Peyer's patch (tissue), 4 donors: ENCODE data around the gene GDPD2. TPM values are rescaled to one million over a fixed set of nuclear protein-coding genes. Genes with fewer than 3 reads are reported as not detected.
A peak's percentile ranks its signal among the peaks of the same experiment; 100 is the strongest.

ENCODE experiments used
- DNase-seq, 3 donors: peaks; one replicate each; pipeline ENCODE4 v3.0.0-alpha.2; 2017 to 2019
- H3K27ac ChIP-seq, 4 donors: fragments of 200-600 bp; sonication (generic); one replicate each; pipeline ENCODE4 v1.5.1; 2016 to 2019
- H3K27me3 ChIP-seq, 2 donors: fragments of 200-600 bp; sonication (generic); one replicate each; pipeline ENCODE4 v1.5.1; 2019
- H3K36me3 ChIP-seq, 3 donors: fragments of 200-600 bp; sonication (generic); one replicate each; pipeline ENCODE4 v1.5.1; 2016 to 2019
- H3K4me1 ChIP-seq, 4 donors: fragments of 200-600 bp; sonication (generic); one replicate each; pipeline ENCODE4 v1.5.1; 2016 to 2019
- H3K4me3 ChIP-seq, 4 donors: fragments of 200-600 bp; sonication (generic); 1 replicate in 3 of 4; 2 replicates in 1 of 4; pipeline ENCODE4 v1.5.1; 2016 to 2019; ENCODE audit warnings: mild to moderate bottlenecking in 1 of 4
- H3K9me3 ChIP-seq, 4 donors: fragments of 200-600 bp; sonication (generic); one replicate each; pipeline ENCODE4 v1.5.1; 2016 to 2019; ENCODE audit warnings: mild to moderate bottlenecking in 1 of 4
- POLR2A ChIP-seq, 2 donors: fragments of 450-650 bp; IDR thresholded peaks; one replicate each; pipeline ENCODE4 v1.5.1; 2017; ENCODE audit warnings: antibody characterized with exemption in 2 of 2, mild to moderate bottlenecking in 2 of 2, moderate library complexity in 2 of 2
- total RNA-seq, 4 donors: library from RNA; depleted of rRNA; stranded (reverse); fragments of >200 nt; gene quantifications; one replicate each; pipeline ENCODE4 v1.1.0, GENCODE V29; 2016
- TF ChIP-seq, protein P1 (sequence below), 6 experiments: fragments of 450-650 bp in 4 of 6; fragments of 200-600 bp in 2 of 6; sonication (generic) in 1 of 6; IDR thresholded peaks; one replicate each; pipeline ENCODE4 v1.5.1; 2017 to 2019; ENCODE audit warnings: antibody characterized with exemption in 6 of 6, mild to moderate bottlenecking in 3 of 6, moderate library complexity in 1 of 6

Gene GDPD2
- total RNA-seq, 4 donors from 2014 or later, result 37.0 to 84.4 (median 78.8) TPM; not detected in 1

DNA sequence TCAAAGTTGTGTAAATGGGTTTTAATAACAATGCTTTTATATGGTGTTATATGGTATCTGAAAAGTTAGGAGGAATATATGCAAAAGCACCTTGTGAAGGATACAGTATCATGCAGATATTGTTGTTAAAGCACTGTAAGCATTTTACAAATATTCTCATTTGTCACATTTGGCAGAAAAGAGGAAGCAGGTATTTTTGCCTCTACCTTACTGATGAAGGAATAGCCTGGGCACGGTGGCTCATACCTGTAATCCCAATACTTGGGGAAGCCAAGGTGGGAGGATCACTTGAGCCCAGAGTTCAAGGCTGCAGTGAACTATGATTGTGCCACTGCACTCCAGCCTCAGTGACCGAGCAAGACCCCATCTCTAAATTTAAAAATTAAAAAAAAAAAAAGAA is 12.2 kb upstream of the GDPD2 start:
- no peak overlapping the region for H3K27ac ChIP-seq
- no peaks in the 10 kb centered on the region for H3K36me3 ChIP-seq
- no peaks in the 10 kb centered on the region for H3K27me3 ChIP-seq
- no peaks in the 10 kb centered on the region for H3K9me3 ChIP-seq
- no peak overlapping the region for H3K4me3 ChIP-seq
- TF ChIP-seq, protein P1, sequence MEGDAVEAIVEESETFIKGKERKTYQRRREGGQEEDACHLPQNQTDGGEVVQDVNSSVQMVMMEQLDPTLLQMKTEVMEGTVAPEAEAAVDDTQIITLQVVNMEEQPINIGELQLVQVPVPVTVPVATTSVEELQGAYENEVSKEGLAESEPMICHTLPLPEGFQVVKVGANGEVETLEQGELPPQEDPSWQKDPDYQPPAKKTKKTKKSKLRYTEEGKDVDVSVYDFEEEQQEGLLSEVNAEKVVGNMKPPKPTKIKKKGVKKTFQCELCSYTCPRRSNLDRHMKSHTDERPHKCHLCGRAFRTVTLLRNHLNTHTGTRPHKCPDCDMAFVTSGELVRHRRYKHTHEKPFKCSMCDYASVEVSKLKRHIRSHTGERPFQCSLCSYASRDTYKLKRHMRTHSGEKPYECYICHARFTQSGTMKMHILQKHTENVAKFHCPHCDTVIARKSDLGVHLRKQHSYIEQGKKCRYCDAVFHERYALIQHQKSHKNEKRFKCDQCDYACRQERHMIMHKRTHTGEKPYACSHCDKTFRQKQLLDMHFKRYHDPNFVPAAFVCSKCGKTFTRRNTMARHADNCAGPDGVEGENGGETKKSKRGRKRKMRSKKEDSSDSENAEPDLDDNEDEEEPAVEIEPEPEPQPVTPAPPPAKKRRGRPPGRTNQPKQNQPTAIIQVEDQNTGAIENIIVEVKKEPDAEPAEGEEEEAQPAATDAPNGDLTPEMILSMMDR (IDR thresholded peaks at IDR 0.05), result no peak
- TF ChIP-seq POLR2A (IDR thresholded peaks at IDR 0.05), result no peak
- no peak for DNase-seq
- H3K4me1 ChIP-seq, result no peaks in the 10 kb centered on the region

DNA sequence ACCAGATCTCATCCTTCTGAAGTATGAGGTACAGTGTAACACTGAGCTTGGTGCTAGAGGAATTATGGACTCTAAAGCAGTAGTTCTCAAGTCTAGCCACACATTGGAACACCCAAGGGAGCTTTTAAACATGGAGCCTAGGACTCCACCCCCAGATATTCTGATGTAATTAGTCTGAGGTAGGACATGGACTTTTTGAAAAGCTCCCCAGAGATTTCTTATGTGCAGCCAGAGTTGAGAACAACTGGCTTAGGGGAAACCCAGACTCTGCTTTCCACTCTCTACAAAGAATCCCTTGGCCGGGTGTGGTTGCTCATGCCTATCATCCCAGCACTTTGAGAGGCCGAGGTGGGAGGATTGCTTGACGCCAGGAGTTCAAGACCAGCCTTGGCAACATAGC is 11.6 kb upstream of the GDPD2 start:
- no peak for DNase-seq
- Histone ChIP-seq H3K4me1 (no peaks in the 10 kb centered on the region), H3K27me3 (no peaks in the 10 kb centered on the region), H3K9me3 (no peaks in the 10 kb centered on the region), H3K4me3 (no peak overlapping the region), H3K27ac (no peak overlapping the region), H3K36me3 (no peaks in the 10 kb centered on the region)
- no peak for TF ChIP-seq POLR2A (IDR thresholded peaks at IDR 0.05)
- TF ChIP-seq, protein P1 (IDR thresholded peaks at IDR 0.05), result no peak

DNA sequence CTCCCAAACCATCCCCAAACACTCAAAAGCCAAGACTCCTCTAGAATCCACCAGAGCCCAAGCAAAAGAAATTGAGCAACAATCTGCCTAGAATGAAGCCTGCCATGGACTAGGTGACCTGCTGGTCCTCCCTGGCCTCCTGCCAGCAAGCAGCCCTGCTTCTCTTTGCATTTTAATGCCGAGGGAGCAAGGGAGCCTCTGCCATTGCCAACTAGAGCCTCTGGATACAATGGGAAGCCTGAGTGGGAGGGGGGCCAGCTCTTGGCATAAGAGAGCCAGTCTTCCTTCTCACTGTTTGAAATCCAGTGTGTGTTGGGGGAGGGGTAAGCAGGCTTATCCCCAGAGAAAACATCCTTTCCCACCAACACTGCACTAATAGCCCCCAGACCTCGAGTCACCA is 1.5 kb upstream of the GDPD2 start:
- no peaks in the 10 kb centered on the region for H3K9me3 ChIP-seq
- DNase-seq, result no peak
- no peak overlapping the region for H3K4me3 ChIP-seq
- no peaks in the 10 kb centered on the region for H3K36me3 ChIP-seq
- H3K27ac ChIP-seq, result no peak overlapping the region
- H3K27me3 ChIP-seq, result no peaks in the 10 kb centered on the region
- no peaks in the 10 kb centered on the region for H3K4me1 ChIP-seq
- TF ChIP-seq, protein P1 (IDR thresholded peaks at IDR 0.05), result no peak
- TF ChIP-seq POLR2A (IDR thresholded peaks at IDR 0.05), result no peak

DNA sequence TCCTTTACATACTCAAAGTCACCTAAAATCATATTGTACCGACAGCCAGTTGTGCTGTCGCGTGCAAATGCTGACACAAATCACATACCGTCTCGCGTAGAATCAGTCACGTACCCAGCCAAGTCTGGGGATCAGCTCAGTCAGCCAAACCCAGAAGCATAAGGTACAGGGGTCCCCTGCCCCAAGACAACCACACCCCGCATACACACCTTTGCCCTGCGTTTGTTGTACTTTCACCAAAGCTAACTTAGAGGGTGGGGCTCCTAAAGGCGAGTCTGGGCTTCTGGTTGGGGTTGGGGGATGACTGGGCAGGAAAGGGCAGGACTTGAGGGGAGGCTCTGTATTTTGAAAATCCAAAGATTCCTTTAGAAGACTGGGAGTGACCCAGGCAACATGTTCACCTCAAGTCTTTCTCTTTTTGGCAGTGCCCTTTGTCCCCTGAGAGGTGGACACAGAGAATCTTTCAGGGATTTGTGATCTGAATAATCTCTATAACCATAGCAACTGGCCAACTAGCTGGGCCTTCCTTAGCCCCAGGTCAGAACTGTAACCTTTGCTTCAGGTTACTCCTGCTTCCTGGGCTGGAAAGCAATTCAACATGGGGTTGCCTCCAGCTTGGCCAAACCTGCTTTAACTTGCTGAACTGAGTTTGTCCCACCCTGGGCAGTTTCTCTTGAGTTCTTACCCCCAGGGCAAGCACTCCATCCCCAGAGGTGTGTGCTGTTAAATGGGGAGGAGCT is 992 bp downstream of the GDPD2 start:
- Histone ChIP-seq H3K4me3 (peak overlapping the region in 2 of 4 donors; percentile 37 to 46), H3K4me1 (no peaks in the 10 kb centered on the region), H3K27ac (peak overlapping the region in 2 of 4 donors; percentile 61 to 63), H3K36me3 (no peaks in the 10 kb centered on the region), H3K27me3 (no peaks in the 10 kb centered on the region), H3K9me3 (no peaks in the 10 kb centered on the region)
- no peak for TF ChIP-seq POLR2A (IDR thresholded peaks at IDR 0.05)
- TF ChIP-seq, protein P1 (IDR thresholded peaks at IDR 0.05), result no peak
- DNase-seq, result peak in 1 of 3 donors; percentile 52

DNA sequence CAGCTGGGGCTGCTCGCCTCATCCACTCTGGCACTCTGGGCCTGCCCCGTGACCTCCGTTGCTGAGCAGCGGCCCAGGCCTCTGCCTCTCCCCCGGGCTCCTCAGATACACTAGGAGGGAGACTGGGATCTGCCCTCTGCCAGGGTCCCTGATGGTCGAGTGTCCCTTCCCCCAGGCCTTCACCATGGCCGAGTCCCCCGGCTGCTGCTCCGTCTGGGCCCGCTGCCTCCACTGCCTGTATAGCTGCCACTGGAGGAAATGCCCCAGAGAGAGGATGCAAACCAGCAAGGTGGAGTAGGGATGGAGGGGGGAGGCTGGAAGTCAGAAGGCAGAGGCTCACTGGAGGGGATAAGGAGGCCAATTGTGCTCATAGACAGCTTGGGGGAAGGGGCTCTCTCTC is 1.7 kb downstream of the GDPD2 start:
- Histone ChIP-seq H3K27me3 (no peaks in the 10 kb centered on the region), H3K27ac (peak overlapping the region in 1 of 4 donors; percentile 12), H3K4me3 (no peak overlapping the region)

More for the DNA sequence above, 1.7 kb downstream of the GDPD2 start:
- Histone ChIP-seq H3K4me1 (no peaks in the 10 kb centered on the region), H3K9me3 (no peaks in the 10 kb centered on the region), H3K36me3 (no peaks in the 10 kb centered on the region)
- DNase-seq, result no peak
- no peak for TF ChIP-seq POLR2A (IDR thresholded peaks at IDR 0.05)
- TF ChIP-seq, protein P1 (IDR thresholded peaks at IDR 0.05), result no peak
